Kidney glomerular epithelial cell (primary cell): ENCODE data around the gene PDCD1.
"Not testable (repeated sequence)": the region's sequence is repeated elsewhere in the genome, so short reads cannot be mapped to it uniquely, and the experiment has no call there.

Source experiments
- DNase-seq: peaks from one replicate; lab custom pipeline; 2025; lab: John Stamatoyannopoulos, UW

PDCD1 gene

GRCh38 chr2:241813644-241814392 lies 44.9 kb downstream of the PDCD1 start:
- DNase-seq: no peak

- DNase-seq: no peak
These were observed 45.7 kb downstream of the PDCD1 start for GRCh38 chr2:241812730-241813643.

GRCh38 chr2:241811952-241812729 lies 46.6 kb downstream of the PDCD1 start:
- no peak for DNase-seq

GRCh38 chr2:241811201-241811951 lies 47.3 kb downstream of the PDCD1 start:
- no peak for DNase-seq

- no peak for DNase-seq
These were observed 48.1 kb downstream of the PDCD1 start for GRCh38 chr2:241810307-241811200.

- no peak for DNase-seq
These were observed 49.0 kb downstream of the PDCD1 start for GRCh38 chr2:241809383-241810306.

GRCh38 chr2:241808721-241809382 lies 49.8 kb downstream of the PDCD1 start, which contains the start of gene NEU4:
Gene NEU4 (plus strand): TSS chr2:241809193. CDS start chr2:241814485, 5,292 bp downstream.
- DNase-seq: no peak

- no peak for DNase-seq
These were observed 50.5 kb downstream of the PDCD1 start for GRCh38 chr2:241808051-241808720.

- DNase-seq: not testable (repeated sequence)
These were observed 52.5 kb downstream of the PDCD1 start for GRCh38 chr2:241806217-241806616.

GRCh38 chr2:241804326-241805229 lies 54.1 kb downstream of the PDCD1 start:
- DNase-seq: peak; percentile 15

GRCh38 chr2:241803387-241804325 lies 55.0 kb downstream of the PDCD1 start:
- no peak for DNase-seq

GRCh38 chr2:241802421-241803318 lies 56.0 kb downstream of the PDCD1 start:
- DNase-seq: no peak

GRCh38 chr2:241801611-241802420 lies 56.9 kb downstream of the PDCD1 start:
- no peak for DNase-seq
